ENCODE measurements around the gene C4orf51. TPM values are rescaled to one million over a fixed set of nuclear protein-coding genes. Genes with fewer than 3 reads are reported as not detected.

The C4orf51 gene
- total and polyA plus RNA-seq, 2 donors (not counting 1 experiment from before 2014, with no cell fraction given) = not detected

- no peaks in the 10 kb centered on the region for H3K4me1 Mint-ChIP-seq
- Histone ChIP-seq H3K27ac (ENCODE audit: low read length in 2 of 2) (no peak overlapping the region), H3K36me3 (replicated peaks in 1 of 2; ENCODE audit: control extremely low read depth in 1 of 2, control insufficient read depth in 1 of 2, extremely low read depth in 1 of 2, insufficient read depth in 2 of 2, low read length in 1 of 2) (peaks cover 12 to 43% of the 10 kb centered on the region in 2 experiments), H3K4me1 (ENCODE audit: control insufficient read depth in 2 of 2, insufficient read depth in 2 of 2, low read length in 2 of 2) (no peaks in the 10 kb centered on the region), H4K20me1 (ENCODE audit: control insufficient read depth, insufficient read depth, low read length, poor library complexity, severe bottlenecking) (no peaks in the 10 kb centered on the region), H3K79me2 (ENCODE audit: control insufficient read depth, insufficient read depth, low read length) (no peaks in the 10 kb centered on the region), H3K4me3 (ENCODE audit: control extremely low read depth in 1 of 5, extremely low read depth in 1 of 5, insufficient read depth in 1 of 5, low read depth in 2 of 5, low read length in 4 of 5) (no peak overlapping the region), H2AFZ (ENCODE audit: insufficient read depth, low read depth, low read length, poor library complexity, severe bottlenecking) (no peak overlapping the region), H3K27me3 (replicated peaks in 1 of 4; ENCODE audit: control extremely low read depth in 1 of 4, control insufficient read depth in 3 of 4, insufficient read depth in 4 of 4, low read length in 3 of 4) (no peaks in the 10 kb centered on the region), H3K4me2 (replicated peaks; ENCODE audit: low read depth, low read length, poor library complexity, severe bottlenecking) (no peak overlapping the region), H3K9me3 (ENCODE audit: control extremely low read depth in 1 of 3, control insufficient read depth in 2 of 3, insufficient read depth in 1 of 3, low read length in 2 of 3) (no peaks in the 10 kb centered on the region), H3K9ac (ENCODE audit: low read length) (no peak overlapping the region)
- H3K27ac Mint-ChIP-seq = no peak overlapping the region
- TF ChIP-seq EZH2 (IDR thresholded peaks at IDR 0.05; ENCODE audit: borderline replicate concordance, insufficient read depth, low read depth, low read length, poor library complexity, severe bottlenecking) (no peak), CTCF (IDR thresholded peaks at IDR 0.05) (no peak)
- ChIA-PET POLR2A (no interaction called here), CTCF (no interaction called here)
- ATAC-seq (ENCODE audit: low read depth) (no peak), DNase-seq (no peak)
- no peaks in the 10 kb centered on the region for H3K27me3 Mint-ChIP-seq
- no peaks in the 10 kb centered on the region for H3K9me3 Mint-ChIP-seq (ENCODE audit: insufficient read depth)
- no peak overlapping the region for H3K4me3 Mint-ChIP-seq
- 100% methylated on average over 4 of the region's 6 CpGs for WGBS (ENCODE audit: insufficient coverage)
- intact Hi-C loops (cut with micrococcal nuclease) = no loop called here
These were observed 94.5 kb downstream of the C4orf51 start for GRCh38 chr4:145774473-145774872.

- Histone ChIP-seq H3K79me2 (ENCODE audit: control insufficient read depth, insufficient read depth, low read length) (no peaks in the 10 kb centered on the region), H3K4me1 (ENCODE audit: control insufficient read depth in 2 of 2, insufficient read depth in 2 of 2, low read length in 2 of 2) (no peaks in the 10 kb centered on the region), H3K4me3 (ENCODE audit: control extremely low read depth in 1 of 5, extremely low read depth in 1 of 5, insufficient read depth in 1 of 5, low read depth in 2 of 5, low read length in 4 of 5) (no peak overlapping the region), H3K4me2 (replicated peaks; ENCODE audit: low read depth, low read length, poor library complexity, severe bottlenecking) (no peak overlapping the region), H3K27me3 (replicated peaks in 1 of 4; ENCODE audit: control extremely low read depth in 1 of 4, control insufficient read depth in 3 of 4, insufficient read depth in 4 of 4, low read length in 3 of 4) (no peaks in the 10 kb centered on the region), H3K36me3 (replicated peaks in 1 of 2; ENCODE audit: control extremely low read depth in 1 of 2, control insufficient read depth in 1 of 2, extremely low read depth in 1 of 2, insufficient read depth in 2 of 2, low read length in 1 of 2) (peaks cover 12 to 45% of the 10 kb centered on the region in 2 experiments), H2AFZ (ENCODE audit: insufficient read depth, low read depth, low read length, poor library complexity, severe bottlenecking) (no peak overlapping the region), H4K20me1 (ENCODE audit: control insufficient read depth, insufficient read depth, low read length, poor library complexity, severe bottlenecking) (no peaks in the 10 kb centered on the region), H3K27ac (ENCODE audit: low read length in 2 of 2) (no peak overlapping the region), H3K9me3 (ENCODE audit: control extremely low read depth in 1 of 3, control insufficient read depth in 2 of 3, insufficient read depth in 1 of 3, low read length in 2 of 3) (no peaks in the 10 kb centered on the region), H3K9ac (ENCODE audit: low read length) (no peak overlapping the region)
- ChIA-PET POLR2A (no interaction called here), CTCF (no interaction called here)
- intact Hi-C loops (cut with micrococcal nuclease) = no loop called here
- TF ChIP-seq CTCF (IDR thresholded peaks at IDR 0.05) = no peak
- no peak for TF ChIP-seq EZH2 (IDR thresholded peaks at IDR 0.05; ENCODE audit: borderline replicate concordance, insufficient read depth, low read depth, low read length, poor library complexity, severe bottlenecking)
- 85% methylated on average over 1 of the region's 3 CpGs for WGBS (ENCODE audit: insufficient coverage)
- Mint-ChIP-seq H3K27me3 (no peaks in the 10 kb centered on the region), H3K4me1 (no peaks in the 10 kb centered on the region), H3K4me3 (no peak overlapping the region), H3K9me3 (ENCODE audit: insufficient read depth) (no peaks in the 10 kb centered on the region), H3K27ac (no peak overlapping the region)
- DNase-seq (no peak), ATAC-seq (ENCODE audit: low read depth) (no peak)
These were observed 95.5 kb downstream of the C4orf51 start for GRCh38 chr4:145775406-145775805.

Measured in B cell (primary cell).